Measurements from ENCODE around the gene FCAMR.

DNA sequence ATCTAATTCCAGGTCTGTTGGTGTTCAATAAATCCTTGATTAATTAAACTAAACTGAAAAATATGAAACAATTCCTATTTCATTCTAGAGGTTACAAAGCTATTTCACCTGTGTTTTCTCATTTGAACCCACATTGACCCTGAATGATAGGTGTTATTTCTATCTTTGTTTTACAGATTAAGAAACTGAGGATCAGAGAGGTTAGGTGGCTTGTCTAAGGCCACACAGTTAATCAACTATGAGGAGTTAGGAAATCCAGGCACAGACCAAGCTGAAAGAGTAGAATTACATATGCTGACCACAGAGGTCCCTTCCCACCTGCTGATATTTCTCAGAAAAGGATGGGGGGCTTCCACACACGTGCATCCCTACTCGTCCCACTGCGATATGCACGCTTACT is 24.5 kb downstream of the FCAMR start:
- no peak for TF ChIP-seq POLR2A (IDR thresholded peaks at IDR 0.05)
- no peak for TF ChIP-seq CTCF (IDR thresholded peaks at IDR 0.05)

All from Peyer's patch (tissue), 4 donors.